Adrenal gland (tissue), 5 donors: Measurements from ENCODE around the gene IFTAP.

Source experiments
- POLR2A ChIP-seq, 2 donors: fragments of 450-650 bp; IDR thresholded peaks; one replicate each; pipeline ENCODE4 v1.6.1; 2017; ENCODE audit warnings: antibody characterized with exemption in 2 of 2, mild to moderate bottlenecking in 2 of 2, moderate library complexity in 1 of 2
- TF ChIP-seq, protein P1 (sequence below), 6 experiments: fragments of 450-650 bp in 4 of 6; fragments of 200-600 bp in 2 of 6; sonication (generic) in 1 of 6; IDR thresholded peaks; 1 replicate in 5 of 6; 2 replicates in 1 of 6; pipeline versions ENCODE4 v1.5.1 to v1.8.0; 2016 to 2021; ENCODE audit warnings: antibody characterized with exemption in 6 of 6, mild to moderate bottlenecking in 2 of 6, moderate library complexity in 1 of 6
- donor health status: DM: no; HTN: no; CAD: no.

DNA sequence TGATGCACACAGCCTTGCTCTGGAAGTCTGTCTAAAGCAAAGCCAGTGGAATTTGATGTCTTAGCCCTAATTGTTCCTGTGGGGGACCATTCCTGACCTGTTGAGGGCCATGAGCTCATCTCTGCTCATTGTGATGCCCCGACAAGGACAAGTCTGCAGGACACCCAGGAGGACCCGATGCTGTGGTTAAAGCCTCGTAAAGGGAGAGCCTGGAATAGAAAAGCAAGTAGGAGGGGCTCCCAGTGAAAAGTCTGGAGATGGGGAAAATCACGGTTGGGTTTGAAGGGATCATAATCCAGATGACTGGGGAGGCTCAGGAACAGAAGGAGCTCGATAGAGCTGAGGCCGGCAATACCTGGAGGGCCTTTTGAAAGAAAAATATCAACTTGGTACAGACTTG is 102.2 kb downstream of the IFTAP start:
- TF ChIP-seq, protein P1, sequence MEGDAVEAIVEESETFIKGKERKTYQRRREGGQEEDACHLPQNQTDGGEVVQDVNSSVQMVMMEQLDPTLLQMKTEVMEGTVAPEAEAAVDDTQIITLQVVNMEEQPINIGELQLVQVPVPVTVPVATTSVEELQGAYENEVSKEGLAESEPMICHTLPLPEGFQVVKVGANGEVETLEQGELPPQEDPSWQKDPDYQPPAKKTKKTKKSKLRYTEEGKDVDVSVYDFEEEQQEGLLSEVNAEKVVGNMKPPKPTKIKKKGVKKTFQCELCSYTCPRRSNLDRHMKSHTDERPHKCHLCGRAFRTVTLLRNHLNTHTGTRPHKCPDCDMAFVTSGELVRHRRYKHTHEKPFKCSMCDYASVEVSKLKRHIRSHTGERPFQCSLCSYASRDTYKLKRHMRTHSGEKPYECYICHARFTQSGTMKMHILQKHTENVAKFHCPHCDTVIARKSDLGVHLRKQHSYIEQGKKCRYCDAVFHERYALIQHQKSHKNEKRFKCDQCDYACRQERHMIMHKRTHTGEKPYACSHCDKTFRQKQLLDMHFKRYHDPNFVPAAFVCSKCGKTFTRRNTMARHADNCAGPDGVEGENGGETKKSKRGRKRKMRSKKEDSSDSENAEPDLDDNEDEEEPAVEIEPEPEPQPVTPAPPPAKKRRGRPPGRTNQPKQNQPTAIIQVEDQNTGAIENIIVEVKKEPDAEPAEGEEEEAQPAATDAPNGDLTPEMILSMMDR (IDR thresholded peaks at IDR 0.05): no peak
- no peak for TF ChIP-seq POLR2A (IDR thresholded peaks at IDR 0.05)
